ENCODE results near the gene ZFAND3.

ZFAND3 gene

GRCh38 chr6:38187325-38187724 is 367.8 kb downstream of the ZFAND3 start:
- DNase-seq, result no peak
- WGBS, result 72% methylated on average over 8 of the region's 8 CpGs
- Histone ChIP-seq H2BK5ac (ENCODE audit: low read depth, low read length, poor library complexity, severe bottlenecking) (no peak overlapping the region), H3K4me2 (ENCODE audit: low read length, poor library complexity, severe bottlenecking) (no peak overlapping the region), H3K79me1 (replicated peaks; ENCODE audit: low read length, poor library complexity, severe bottlenecking) (no peaks in the 10 kb centered on the region), H3K23ac (ENCODE audit: low read length in 2 of 2) (no peak overlapping the region), H3K27ac (ENCODE audit: low read length, poor library complexity, severe bottlenecking) (no peak overlapping the region), H3K36me3 (ENCODE audit: control insufficient read depth in 1 of 2, insufficient read depth in 2 of 2, low read depth in 1 of 2, low read length in 2 of 2) (peaks cover 6 to 8% of the 10 kb centered on the region in 2 experiments), H4K8ac (ENCODE audit: low read length) (no peak overlapping the region), H3K4me3 (ENCODE audit: insufficient read depth in 1 of 2, low read depth in 1 of 2, low read length in 2 of 2) (no peak overlapping the region), H3K9ac (ENCODE audit: low read length) (no peak overlapping the region), H2AFZ (ENCODE audit: low read depth, low read length) (no peak overlapping the region), H3K4me1 (ENCODE audit: control insufficient read depth, insufficient read depth, low read depth, low read length) (peaks cover 2% of the 10 kb centered on the region), H3K4ac (ENCODE audit: low read depth in 1 of 2, low read length in 2 of 2) (no peak overlapping the region), H2BK12ac (ENCODE audit: low read length in 2 of 2) (no peak overlapping the region), H3K18ac (ENCODE audit: low read depth in 1 of 2, low read length in 2 of 2) (no peak overlapping the region), H2BK120ac (ENCODE audit: low read depth, low read length) (no peak overlapping the region), H4K91ac (ENCODE audit: low read length) (no peak overlapping the region), H2AK5ac (ENCODE audit: low read length, severe bottlenecking) (no peak overlapping the region), H2BK15ac (ENCODE audit: low read depth, poor library complexity, severe bottlenecking) (no peak overlapping the region), H3K9me3 (ENCODE audit: control insufficient read depth, low read length) (no peaks in the 10 kb centered on the region), H3K27me3 (ENCODE audit: control insufficient read depth in 1 of 2, insufficient read depth in 1 of 2, low read length in 2 of 2) (no peaks in the 10 kb centered on the region), H3K14ac (ENCODE audit: low read length in 2 of 2) (no peak overlapping the region)

DNA sequence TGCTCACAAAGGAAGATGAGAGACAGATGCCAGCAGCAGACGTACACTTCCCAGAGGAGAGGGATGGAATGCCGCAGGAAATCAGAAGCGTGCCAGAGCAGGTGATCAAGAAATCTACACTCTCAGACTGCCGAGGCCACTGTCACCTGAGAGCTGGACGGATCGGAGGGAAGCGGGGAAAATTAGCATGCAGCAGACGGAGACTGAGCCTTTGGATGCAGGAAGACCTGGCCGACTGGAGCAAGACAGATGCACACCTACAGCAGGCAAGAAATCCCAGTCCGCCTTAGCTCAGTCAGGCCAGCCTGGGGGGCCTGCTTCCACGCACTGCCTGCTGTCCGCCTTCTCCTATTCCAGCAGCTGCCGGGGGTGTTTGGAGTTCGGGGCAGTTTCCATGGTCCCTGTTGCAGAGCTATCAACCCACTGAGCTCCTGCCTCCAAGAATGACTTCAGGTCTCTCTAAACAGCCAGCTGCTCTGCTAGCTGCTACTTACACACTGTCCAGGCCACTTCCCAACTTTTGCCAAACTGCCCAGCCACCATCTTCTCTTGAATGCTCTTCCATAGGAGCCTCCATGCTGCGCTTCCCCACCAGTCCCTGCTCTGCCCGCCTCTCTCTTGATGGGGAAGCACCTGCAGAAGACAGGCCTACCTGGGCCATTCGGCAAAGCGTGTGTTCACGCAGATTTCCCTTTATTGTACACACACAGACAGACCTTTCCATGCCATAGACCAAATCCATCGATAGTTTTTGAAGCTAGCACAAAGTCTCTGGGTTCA is 368.5 kb downstream of the ZFAND3 start:
- no peak overlapping the region for H3K4ac ChIP-seq (ENCODE audit: low read depth in 1 of 2, low read length in 2 of 2)
- peaks cover 6 to 8% of the 10 kb centered on the region in 2 experiments for H3K36me3 ChIP-seq (ENCODE audit: control insufficient read depth in 1 of 2, insufficient read depth in 2 of 2, low read depth in 1 of 2, low read length in 2 of 2)
- no peak overlapping the region for H3K18ac ChIP-seq (ENCODE audit: low read depth in 1 of 2, low read length in 2 of 2)
- no peaks in the 10 kb centered on the region for H3K79me1 ChIP-seq (replicated peaks; ENCODE audit: low read length, poor library complexity, severe bottlenecking)
- no peak overlapping the region for H3K9ac ChIP-seq (ENCODE audit: low read length)
- no peak overlapping the region for H2BK120ac ChIP-seq (ENCODE audit: low read depth, low read length)
- H3K4me3 ChIP-seq (ENCODE audit: insufficient read depth in 1 of 2, low read depth in 1 of 2, low read length in 2 of 2), result no peak overlapping the region
- no peaks in the 10 kb centered on the region for H3K27me3 ChIP-seq (ENCODE audit: control insufficient read depth in 1 of 2, insufficient read depth in 1 of 2, low read length in 2 of 2)
- H2AFZ ChIP-seq (ENCODE audit: low read depth, low read length), result no peak overlapping the region
- no peak overlapping the region for H3K23ac ChIP-seq (ENCODE audit: low read length in 2 of 2)
- no peak overlapping the region for H4K8ac ChIP-seq (ENCODE audit: low read length)
- WGBS, result 95% methylated on average over 20 of the region's 20 CpGs
- DNase-seq, result no peak
- H2BK12ac ChIP-seq (ENCODE audit: low read length in 2 of 2), result no peak overlapping the region
- no peak overlapping the region for H3K27ac ChIP-seq (ENCODE audit: low read length, poor library complexity, severe bottlenecking)
- H3K14ac ChIP-seq (ENCODE audit: low read length in 2 of 2), result peak overlapping the region in 1 of 2 experiments; percentile 32
- H3K4me2 ChIP-seq (ENCODE audit: low read length, poor library complexity, severe bottlenecking), result no peak overlapping the region
- H2AK5ac ChIP-seq (ENCODE audit: low read length, severe bottlenecking), result no peak overlapping the region
- no peak overlapping the region for H4K91ac ChIP-seq (ENCODE audit: low read length)
- no peaks in the 10 kb centered on the region for H3K9me3 ChIP-seq (ENCODE audit: control insufficient read depth, low read length)
- no peak overlapping the region for H2BK5ac ChIP-seq (ENCODE audit: low read depth, low read length, poor library complexity, severe bottlenecking)
- peaks cover 2% of the 10 kb centered on the region for H3K4me1 ChIP-seq (ENCODE audit: control insufficient read depth, insufficient read depth, low read depth, low read length)
- H2BK15ac ChIP-seq (ENCODE audit: low read depth, poor library complexity, severe bottlenecking), result no peak overlapping the region

- no peak overlapping the region for H3K4me2 ChIP-seq (ENCODE audit: low read length, poor library complexity, severe bottlenecking)
- no peak overlapping the region for H3K9ac ChIP-seq (ENCODE audit: low read length)
These were observed 369.3 kb downstream of the ZFAND3 start for GRCh38 chr6:38188677-38189335.

GRCh38 chr6:38191418-38191817 is 371.9 kb downstream of the ZFAND3 start:
- WGBS, result 91% methylated on average over 9 of the region's 9 CpGs

More at GRCh38 chr6:38188677-38189335, 369.3 kb downstream of the ZFAND3 start:
- Histone ChIP-seq H3K36me3 (ENCODE audit: control insufficient read depth in 1 of 2, insufficient read depth in 2 of 2, low read depth in 1 of 2, low read length in 2 of 2) (peaks cover 6 to 8% of the 10 kb centered on the region in 2 experiments), H3K14ac (ENCODE audit: low read length in 2 of 2) (no peak overlapping the region), H2BK12ac (ENCODE audit: low read length in 2 of 2) (no peak overlapping the region), H2AK5ac (ENCODE audit: low read length, severe bottlenecking) (no peak overlapping the region), H2BK5ac (ENCODE audit: low read depth, low read length, poor library complexity, severe bottlenecking) (no peak overlapping the region), H2BK120ac (ENCODE audit: low read depth, low read length) (no peak overlapping the region), H2AFZ (ENCODE audit: low read depth, low read length) (no peak overlapping the region), H4K8ac (ENCODE audit: low read length) (no peak overlapping the region), H3K9me3 (ENCODE audit: control insufficient read depth, low read length) (no peaks in the 10 kb centered on the region), H3K4me3 (ENCODE audit: insufficient read depth in 1 of 2, low read depth in 1 of 2, low read length in 2 of 2) (no peak overlapping the region), H3K27me3 (ENCODE audit: control insufficient read depth in 1 of 2, insufficient read depth in 1 of 2, low read length in 2 of 2) (no peaks in the 10 kb centered on the region), H3K4ac (ENCODE audit: low read depth in 1 of 2, low read length in 2 of 2) (no peak overlapping the region), H4K91ac (ENCODE audit: low read length) (no peak overlapping the region), H3K79me1 (replicated peaks; ENCODE audit: low read length, poor library complexity, severe bottlenecking) (no peaks in the 10 kb centered on the region), H3K4me1 (ENCODE audit: control insufficient read depth, insufficient read depth, low read depth, low read length) (peaks cover 7% of the 10 kb centered on the region), H3K27ac (ENCODE audit: low read length, poor library complexity, severe bottlenecking) (no peak overlapping the region), H3K23ac (ENCODE audit: low read length in 2 of 2) (peak overlapping the region in 1 of 2 experiments; percentile 30), H2BK15ac (ENCODE audit: low read depth, poor library complexity, severe bottlenecking) (no peak overlapping the region), H3K18ac (ENCODE audit: low read depth in 1 of 2, low read length in 2 of 2) (no peak overlapping the region)
- DNase-seq, result no peak
- WGBS, result 97% methylated on average over 14 of the region's 14 CpGs

More at GRCh38 chr6:38191418-38191817, 371.9 kb downstream of the ZFAND3 start:
- no peak overlapping the region for H4K91ac ChIP-seq (ENCODE audit: low read length)
- H3K4me1 ChIP-seq (ENCODE audit: control insufficient read depth, insufficient read depth, low read depth, low read length), result peaks cover 7% of the 10 kb centered on the region
- no peak overlapping the region for H3K4me3 ChIP-seq (ENCODE audit: insufficient read depth in 1 of 2, low read depth in 1 of 2, low read length in 2 of 2)
- H2BK5ac ChIP-seq (ENCODE audit: low read depth, low read length, poor library complexity, severe bottlenecking), result no peak overlapping the region
- H3K4me2 ChIP-seq (ENCODE audit: low read length, poor library complexity, severe bottlenecking), result no peak overlapping the region
- H2BK120ac ChIP-seq (ENCODE audit: low read depth, low read length), result no peak overlapping the region
- H2AK5ac ChIP-seq (ENCODE audit: low read length, severe bottlenecking), result no peak overlapping the region
- no peak overlapping the region for H2AFZ ChIP-seq (ENCODE audit: low read depth, low read length)
- DNase-seq, result no peak
- H3K27ac ChIP-seq (ENCODE audit: low read length, poor library complexity, severe bottlenecking), result no peak overlapping the region
- H3K27me3 ChIP-seq (ENCODE audit: control insufficient read depth in 1 of 2, insufficient read depth in 1 of 2, low read length in 2 of 2), result no peaks in the 10 kb centered on the region
- peaks cover 0 to 4% of the 10 kb centered on the region in 2 experiments for H3K36me3 ChIP-seq (ENCODE audit: control insufficient read depth in 1 of 2, insufficient read depth in 2 of 2, low read depth in 1 of 2, low read length in 2 of 2)
- H4K8ac ChIP-seq (ENCODE audit: low read length), result no peak overlapping the region
- no peak overlapping the region for H3K18ac ChIP-seq (ENCODE audit: low read depth in 1 of 2, low read length in 2 of 2)
- no peak overlapping the region for H2BK12ac ChIP-seq (ENCODE audit: low read length in 2 of 2)
- no peaks in the 10 kb centered on the region for H3K9me3 ChIP-seq (ENCODE audit: control insufficient read depth, low read length)
- no peak overlapping the region for H3K9ac ChIP-seq (ENCODE audit: low read length)
- H3K14ac ChIP-seq (ENCODE audit: low read length in 2 of 2), result no peak overlapping the region
- H3K23ac ChIP-seq (ENCODE audit: low read length in 2 of 2), result no peak overlapping the region
- H3K4ac ChIP-seq (ENCODE audit: low read depth in 1 of 2, low read length in 2 of 2), result no peak overlapping the region
- no peak overlapping the region for H2BK15ac ChIP-seq (ENCODE audit: low read depth, poor library complexity, severe bottlenecking)
- H3K79me1 ChIP-seq (replicated peaks; ENCODE audit: low read length, poor library complexity, severe bottlenecking), result no peaks in the 10 kb centered on the region
